GM10266 (cell line): Measurements from ENCODE around the gene BPGM.

ENCODE experiments used
- DNase-seq: peaks from one replicate; pipeline ENCODE4 v3.0.0; 2012; ENCODE audit errors: extremely low spot score
- TF ChIP-seq, protein P1 (sequence below): IDR thresholded peaks from 2 replicates; pipeline ENCODE4 v1.5.1; 2012; ENCODE audit warnings: mild to moderate bottlenecking, low read depth; ENCODE audit not compliant: control insufficient read depth, insufficient read depth; ENCODE audit errors: missing control alignments

The BPGM gene

GRCh38 chr7:134632052-134632451 is 14.6 kb upstream of the BPGM start:
- DNase-seq: no peak
- TF ChIP-seq, protein P1, sequence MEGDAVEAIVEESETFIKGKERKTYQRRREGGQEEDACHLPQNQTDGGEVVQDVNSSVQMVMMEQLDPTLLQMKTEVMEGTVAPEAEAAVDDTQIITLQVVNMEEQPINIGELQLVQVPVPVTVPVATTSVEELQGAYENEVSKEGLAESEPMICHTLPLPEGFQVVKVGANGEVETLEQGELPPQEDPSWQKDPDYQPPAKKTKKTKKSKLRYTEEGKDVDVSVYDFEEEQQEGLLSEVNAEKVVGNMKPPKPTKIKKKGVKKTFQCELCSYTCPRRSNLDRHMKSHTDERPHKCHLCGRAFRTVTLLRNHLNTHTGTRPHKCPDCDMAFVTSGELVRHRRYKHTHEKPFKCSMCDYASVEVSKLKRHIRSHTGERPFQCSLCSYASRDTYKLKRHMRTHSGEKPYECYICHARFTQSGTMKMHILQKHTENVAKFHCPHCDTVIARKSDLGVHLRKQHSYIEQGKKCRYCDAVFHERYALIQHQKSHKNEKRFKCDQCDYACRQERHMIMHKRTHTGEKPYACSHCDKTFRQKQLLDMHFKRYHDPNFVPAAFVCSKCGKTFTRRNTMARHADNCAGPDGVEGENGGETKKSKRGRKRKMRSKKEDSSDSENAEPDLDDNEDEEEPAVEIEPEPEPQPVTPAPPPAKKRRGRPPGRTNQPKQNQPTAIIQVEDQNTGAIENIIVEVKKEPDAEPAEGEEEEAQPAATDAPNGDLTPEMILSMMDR: no peak

- TF ChIP-seq, protein P1: peak; percentile 58
- peak; percentile 24 for DNase-seq
Observed at GRCh38 chr7:134632937-134633540, 13.6 kb upstream of the BPGM start.

DNA sequence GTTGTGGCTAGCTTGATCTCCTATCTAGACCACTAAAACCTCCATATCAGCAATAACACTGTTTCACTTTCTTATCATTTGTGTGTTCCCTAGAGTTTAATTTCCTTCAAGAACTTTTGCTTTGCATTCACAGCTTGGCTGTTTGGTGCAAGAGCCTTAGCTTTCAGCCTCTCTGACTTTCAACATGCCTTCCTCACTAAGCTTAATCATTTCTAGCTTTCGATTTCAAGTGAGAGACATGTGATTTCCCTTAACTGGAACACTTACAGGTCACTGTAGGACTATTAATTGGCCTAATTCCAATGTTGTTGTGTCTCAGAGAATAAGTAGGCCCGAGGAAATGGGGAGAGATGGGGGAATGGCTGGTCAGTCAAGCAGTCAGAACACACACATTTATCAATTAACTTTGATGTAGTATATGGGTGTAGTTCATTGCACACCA is 10.6 kb upstream of the BPGM start:
- no peak for DNase-seq
- TF ChIP-seq, protein P1: no peak

DNA sequence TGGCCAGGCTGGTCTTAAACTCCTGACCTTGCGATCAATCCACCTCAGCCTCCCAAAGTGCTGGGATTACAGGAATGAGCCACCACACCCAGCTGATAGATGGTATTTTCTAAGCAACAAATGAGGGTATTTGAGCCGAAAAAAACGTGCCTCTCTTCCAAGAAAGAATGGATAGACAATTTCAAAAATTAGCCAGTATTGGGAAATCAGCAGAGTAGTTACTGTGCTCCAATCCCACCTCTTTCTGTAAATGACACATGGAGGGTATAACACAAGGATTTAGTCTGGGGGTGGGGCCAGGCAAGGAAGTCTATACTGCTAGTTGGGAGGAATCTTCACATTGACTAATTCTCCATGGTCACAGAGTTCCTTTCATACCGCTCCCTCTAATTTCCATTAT is 9.2 kb upstream of the BPGM start:
- TF ChIP-seq, protein P1: no peak
- DNase-seq: no peak

GRCh38 chr7:134637934-134638719 is 8.5 kb upstream of the BPGM start:
- no peak for DNase-seq
- TF ChIP-seq, protein P1: no peak

DNA sequence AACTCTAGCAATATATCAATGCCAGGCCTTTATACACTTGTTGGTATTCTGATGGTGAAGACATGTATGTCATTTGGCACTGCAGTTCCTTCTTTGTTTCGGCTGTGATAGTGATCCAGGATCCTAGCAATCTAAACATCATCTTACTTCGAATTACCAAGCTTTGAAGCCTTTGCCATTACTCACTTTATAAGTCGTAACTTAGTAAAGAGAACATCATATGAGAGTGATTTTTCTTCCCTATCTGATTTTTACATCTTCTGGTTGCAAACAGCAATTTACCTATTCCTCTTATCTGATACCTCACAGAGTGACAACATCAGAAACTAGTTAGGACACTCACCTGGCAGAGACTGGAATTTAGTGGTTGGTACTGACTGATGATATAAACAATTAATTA is 7.6 kb upstream of the BPGM start:
- TF ChIP-seq, protein P1: no peak
- DNase-seq: no peak

DNA sequence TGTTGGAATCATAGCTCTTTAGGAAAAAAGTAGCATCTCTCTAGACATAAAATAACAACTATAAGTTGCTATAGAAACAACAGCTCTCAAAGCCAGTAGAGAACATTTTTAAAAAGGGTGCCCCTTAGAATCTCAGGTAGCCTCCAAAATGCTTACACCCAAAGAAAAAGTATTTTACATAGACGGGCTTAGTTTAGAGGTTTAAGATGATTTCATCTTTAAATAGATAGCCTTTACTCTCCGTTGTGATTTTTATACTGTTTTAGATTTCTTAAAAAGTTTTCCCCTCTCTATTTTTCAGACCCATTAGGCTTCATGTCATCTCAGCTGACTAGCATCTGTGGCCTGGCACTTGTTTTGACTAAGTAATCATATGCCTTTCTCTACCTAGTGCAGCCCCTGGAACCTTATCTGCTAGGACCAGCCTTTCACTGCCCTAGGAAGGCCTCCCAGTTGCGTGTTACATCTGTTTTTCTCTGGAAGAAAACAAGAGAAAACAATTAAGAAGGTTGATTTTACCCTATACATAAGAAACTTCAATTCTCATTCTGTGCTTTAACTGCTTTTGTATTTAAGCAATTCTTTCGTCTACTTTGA is 6.9 kb upstream of the BPGM start:
- TF ChIP-seq, protein P1: no peak
- DNase-seq: no peak
